Hematopoietic multipotent progenitor cell treated with erythropoietin and hydrocortisone succinate and interleukin-3 and kit ligand, for 15 days (in vitro differentiated cells): ENCODE results near the gene PRR23A.

Experiments used
- DNase-seq: peaks from one replicate; pipeline ENCODE4 v3.0.0-alpha.2; 2015; ENCODE audit warnings: low spot score

Gene PRR23A

DNA sequence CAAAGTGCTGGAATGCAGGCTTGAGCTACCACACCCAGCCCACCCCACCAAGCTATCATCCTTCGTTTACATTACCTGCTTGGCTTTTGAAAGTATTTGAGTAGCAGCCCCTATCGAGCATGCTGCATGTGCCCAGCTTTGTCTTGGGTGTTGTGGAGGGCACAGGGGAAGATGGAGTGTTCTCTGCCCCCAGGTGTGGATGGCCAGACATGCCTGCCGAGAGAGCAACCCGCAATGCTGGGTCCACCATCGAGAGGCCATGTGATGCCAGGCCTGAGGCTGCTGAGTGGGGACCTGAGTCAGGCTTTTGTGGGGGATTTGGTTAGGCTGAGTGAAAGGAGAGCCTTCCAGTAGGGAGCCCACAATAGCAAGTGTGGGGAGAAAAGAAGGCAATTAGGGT, 33.1 kb downstream of the PRR23A start:
- no peak for DNase-seq

DNA sequence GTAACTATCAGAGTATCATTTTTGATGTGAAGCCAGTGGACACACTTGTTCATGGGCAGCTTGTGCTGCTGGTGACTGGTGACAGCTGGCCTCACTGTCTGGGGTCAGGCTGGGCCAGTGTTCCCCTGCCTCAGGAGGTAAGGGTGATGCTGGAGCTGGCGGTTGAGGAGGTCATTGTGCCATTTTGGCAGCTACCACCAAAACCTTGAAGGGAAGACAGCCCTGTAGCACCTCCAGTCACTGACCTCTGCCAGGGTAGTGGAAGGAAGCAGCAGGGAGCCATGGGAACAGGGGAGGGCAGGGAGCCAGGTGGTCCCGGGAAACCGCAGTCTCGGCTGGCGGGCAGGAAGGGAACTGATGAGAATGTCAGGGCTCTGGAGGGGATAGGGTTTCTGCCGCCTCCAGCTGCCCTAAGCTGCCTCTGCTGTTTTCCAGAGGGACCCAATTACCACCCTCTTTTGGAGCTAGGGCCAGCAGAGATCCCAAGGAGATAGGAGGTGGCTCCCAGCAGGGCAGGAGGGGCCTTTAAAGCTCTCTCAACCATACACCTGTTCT, 34.2 kb downstream of the PRR23A start:
- DNase-seq: no peak

DNA sequence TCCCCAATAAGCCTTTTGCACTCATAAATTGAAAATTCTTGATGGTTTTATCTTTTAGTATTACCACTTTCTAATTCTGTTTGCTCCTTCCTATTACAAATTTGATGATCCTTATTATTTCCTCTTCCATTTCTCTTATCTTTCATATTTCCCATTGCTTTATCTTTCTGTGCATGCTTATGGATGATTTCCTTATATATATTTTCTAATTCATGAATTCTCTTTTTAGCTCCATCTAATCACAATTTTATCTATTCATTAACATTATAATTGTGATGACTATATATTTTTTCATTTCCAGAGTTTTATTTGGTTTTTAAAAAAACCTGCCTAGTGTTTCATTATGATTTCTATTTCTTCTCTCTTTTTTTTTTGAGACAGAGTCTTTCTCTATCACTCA, 41.1 kb downstream of the PRR23A start:
- no peak for DNase-seq

DNA sequence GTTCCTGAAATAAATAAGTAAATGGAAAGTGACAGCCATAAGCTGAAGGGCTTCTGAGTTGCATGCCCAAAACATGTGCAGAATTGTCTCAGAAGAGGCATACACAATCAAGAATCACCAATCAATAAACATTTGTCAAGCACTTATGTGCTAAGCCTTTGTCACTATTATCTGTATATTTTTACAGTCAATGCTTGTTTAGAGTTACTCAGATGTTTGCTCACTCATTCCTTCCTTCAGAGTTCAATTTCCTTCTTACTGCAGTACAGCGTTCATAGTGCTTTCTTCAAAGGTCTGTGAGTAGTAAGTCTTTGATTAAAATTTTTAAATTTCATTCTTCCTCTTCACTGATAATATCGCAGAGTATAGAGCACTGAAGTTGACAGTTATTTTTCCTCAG, 41.8 kb downstream of the PRR23A start:
- DNase-seq: no peak

DNA sequence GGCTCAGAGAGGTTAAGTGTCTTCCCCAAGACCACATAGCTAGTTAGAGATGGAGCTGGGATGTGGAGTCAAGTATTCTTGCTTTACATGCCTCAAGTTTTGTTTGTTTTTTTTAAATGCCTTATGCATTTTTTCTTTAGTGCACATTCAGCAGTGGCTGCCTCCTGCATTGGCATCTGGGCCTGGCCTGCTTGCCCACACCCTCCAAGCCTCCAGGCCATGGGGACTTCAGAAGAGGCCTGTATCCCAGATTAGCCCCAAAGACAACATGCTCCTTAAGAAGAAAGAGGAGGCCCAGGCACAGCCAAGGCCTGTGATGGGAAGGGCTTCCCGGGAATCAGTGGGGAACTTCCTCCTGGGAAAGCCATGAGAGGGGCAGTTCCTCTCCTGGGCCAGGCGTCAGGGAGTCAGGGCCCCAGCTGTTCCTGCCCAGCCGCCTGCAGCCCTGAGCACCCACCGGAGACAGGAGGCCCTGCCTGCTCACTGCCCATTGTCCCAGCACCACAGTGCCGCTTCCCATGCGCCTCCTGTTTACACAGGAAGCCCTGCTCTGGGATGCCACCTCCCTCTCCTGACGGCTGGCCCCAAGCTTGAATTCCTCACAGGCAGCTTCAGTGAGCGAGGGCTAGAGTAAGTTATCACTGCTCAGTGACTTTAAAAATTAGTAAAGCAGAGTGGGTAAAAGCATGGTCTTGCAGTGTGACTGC, 43.1 kb downstream of the PRR23A start:
- no peak for DNase-seq

DNA sequence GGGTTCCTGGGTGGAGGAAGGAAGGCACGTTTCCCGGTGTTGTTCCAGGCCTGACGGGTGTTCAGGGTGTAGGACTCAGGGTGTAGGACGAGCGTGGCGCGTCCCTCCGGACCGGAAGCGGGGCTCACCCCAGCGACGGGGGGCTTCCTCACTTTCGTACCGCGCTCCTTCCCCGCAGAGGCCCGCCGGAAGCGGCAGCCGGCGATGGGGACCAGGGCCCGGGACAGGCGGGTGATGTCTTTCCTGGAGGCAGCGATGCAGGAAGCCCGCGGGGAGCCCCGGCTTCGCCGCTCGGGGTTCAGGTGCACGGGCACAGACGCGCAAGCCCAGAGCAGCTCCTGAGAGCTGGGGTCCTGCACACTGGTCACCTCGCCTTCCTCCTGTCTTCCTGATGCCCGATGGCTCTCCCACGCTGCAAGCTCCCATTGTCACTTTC, 45.6 kb downstream of the PRR23A start:
- no peak for DNase-seq
